Progenitor cell of endocrine pancreas (in vitro differentiated cells): Measurements from ENCODE around the gene CDK4. TPM values are rescaled to one million over a fixed set of nuclear protein-coding genes. Genes with fewer than 3 reads are reported as not detected.

ENCODE experiments used
- DNase-seq: peaks from one replicate; pipeline ENCODE4 v3.0.0; 2021; ENCODE audit warnings: low spot score; ENCODE audit not compliant: unreplicated experiment
- H3K27ac Mint-ChIP-seq: 2 replicates; pipeline ENCODE4 v1.8.0; 2021; ENCODE audit warnings: mild to moderate bottlenecking, moderate library complexity, mixed read lengths
- H3K27me3 Mint-ChIP-seq: 2 replicates; pipeline ENCODE4 v1.8.0; 2021; ENCODE audit warnings: mixed read lengths
- H3K36me3 Mint-ChIP-seq: 2 replicates; pipeline ENCODE4 v1.8.0; 2022; ENCODE audit warnings: mixed read lengths; ENCODE audit not compliant: insufficient read depth
- H3K4me1 Mint-ChIP-seq: 2 replicates; pipeline ENCODE4 v1.8.0; 2021; ENCODE audit warnings: low read depth, mixed read lengths
- H3K4me3 Mint-ChIP-seq: 2 replicates; pipeline ENCODE4 v1.8.0; 2021; ENCODE audit warnings: low read depth, mild to moderate bottlenecking, moderate library complexity, mixed read lengths
- H3K9me3 Mint-ChIP-seq: 2 replicates; pipeline ENCODE4 v1.8.0; 2021; ENCODE audit warnings: low read depth, mixed read lengths
- total RNA-seq: library from RNA; stranded (reverse); gene quantifications from 2 replicates; pipeline ENCODE4 v1.2.1, GENCODE V29; 2021
- TF ChIP-seq, protein P1 (sequence below): fragments of 200-600 bp; sonication (generic); IDR thresholded peaks from one replicate; pipeline ENCODE4 v1.5.0; 2021; ENCODE audit warnings: antibody characterized with exemption, mild to moderate bottlenecking; ENCODE audit not compliant: unreplicated experiment

CDK4 gene
- total RNA-seq, 1 donor from 2014 or later, result 208 TPM

- TF ChIP-seq, protein P1, sequence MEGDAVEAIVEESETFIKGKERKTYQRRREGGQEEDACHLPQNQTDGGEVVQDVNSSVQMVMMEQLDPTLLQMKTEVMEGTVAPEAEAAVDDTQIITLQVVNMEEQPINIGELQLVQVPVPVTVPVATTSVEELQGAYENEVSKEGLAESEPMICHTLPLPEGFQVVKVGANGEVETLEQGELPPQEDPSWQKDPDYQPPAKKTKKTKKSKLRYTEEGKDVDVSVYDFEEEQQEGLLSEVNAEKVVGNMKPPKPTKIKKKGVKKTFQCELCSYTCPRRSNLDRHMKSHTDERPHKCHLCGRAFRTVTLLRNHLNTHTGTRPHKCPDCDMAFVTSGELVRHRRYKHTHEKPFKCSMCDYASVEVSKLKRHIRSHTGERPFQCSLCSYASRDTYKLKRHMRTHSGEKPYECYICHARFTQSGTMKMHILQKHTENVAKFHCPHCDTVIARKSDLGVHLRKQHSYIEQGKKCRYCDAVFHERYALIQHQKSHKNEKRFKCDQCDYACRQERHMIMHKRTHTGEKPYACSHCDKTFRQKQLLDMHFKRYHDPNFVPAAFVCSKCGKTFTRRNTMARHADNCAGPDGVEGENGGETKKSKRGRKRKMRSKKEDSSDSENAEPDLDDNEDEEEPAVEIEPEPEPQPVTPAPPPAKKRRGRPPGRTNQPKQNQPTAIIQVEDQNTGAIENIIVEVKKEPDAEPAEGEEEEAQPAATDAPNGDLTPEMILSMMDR, result no peak
- peak; percentile 69 for DNase-seq
- Mint-ChIP-seq H3K27me3 (peaks cover 36% of the 10 kb centered on the region), H3K9me3 (no peaks in the 10 kb centered on the region), H3K4me3 (peak within 1 kb of the TSS; percentile 93), H3K4me1 (peaks cover 5% of the 10 kb centered on the region), H3K36me3 (peaks cover 14% of the 10 kb centered on the region), H3K27ac (peak within 1 kb of the TSS; percentile 93)
Observed at GRCh38 chr12:57744777-57745484, 7.2 kb downstream of the CDK4 start, which contains the start of gene TSPAN31. Gene TSPAN31 (plus strand): TSS chr12:57745039. CDS start chr12:57745155, 116 bp downstream.

DNA sequence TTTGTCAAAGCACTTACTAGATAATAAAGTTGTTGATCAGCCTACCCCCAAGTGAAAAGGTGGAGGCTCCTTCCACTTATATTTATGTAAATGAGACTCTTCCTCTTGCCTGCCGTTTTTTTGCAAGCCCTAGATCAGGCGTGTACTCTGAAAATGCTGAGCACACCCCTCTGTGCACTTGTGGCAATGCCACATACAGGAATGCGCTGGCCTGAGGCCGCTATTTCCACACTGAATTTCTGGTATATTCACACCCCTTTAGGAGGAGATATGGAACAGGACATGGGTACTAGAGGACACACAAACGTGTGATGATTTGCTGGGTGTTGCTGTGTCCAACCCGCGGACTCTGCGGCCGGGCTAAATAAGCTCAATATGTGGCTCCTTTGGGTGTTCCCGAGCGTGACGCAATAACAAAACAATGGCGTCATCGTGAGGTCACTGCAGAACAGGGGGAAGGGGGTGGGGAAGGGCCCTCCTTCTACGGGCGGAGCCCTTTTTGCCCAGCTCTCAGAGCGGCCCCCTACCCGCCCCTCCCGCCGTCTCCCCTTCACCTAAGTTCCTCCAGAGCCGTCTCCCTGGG, 7.8 kb downstream of the CDK4 start:
- peak overlapping the region; percentile 93 for H3K27ac Mint-ChIP-seq
- peaks cover 5% of the 10 kb centered on the region for H3K4me1 Mint-ChIP-seq
- peak overlapping the region; percentile 93 for H3K4me3 Mint-ChIP-seq
- no peak for DNase-seq
- H3K27me3 Mint-ChIP-seq, result peaks cover 42% of the 10 kb centered on the region
- H3K9me3 Mint-ChIP-seq, result no peaks in the 10 kb centered on the region
- peaks cover 13% of the 10 kb centered on the region for H3K36me3 Mint-ChIP-seq
- TF ChIP-seq, protein P1, result no peak

DNA sequence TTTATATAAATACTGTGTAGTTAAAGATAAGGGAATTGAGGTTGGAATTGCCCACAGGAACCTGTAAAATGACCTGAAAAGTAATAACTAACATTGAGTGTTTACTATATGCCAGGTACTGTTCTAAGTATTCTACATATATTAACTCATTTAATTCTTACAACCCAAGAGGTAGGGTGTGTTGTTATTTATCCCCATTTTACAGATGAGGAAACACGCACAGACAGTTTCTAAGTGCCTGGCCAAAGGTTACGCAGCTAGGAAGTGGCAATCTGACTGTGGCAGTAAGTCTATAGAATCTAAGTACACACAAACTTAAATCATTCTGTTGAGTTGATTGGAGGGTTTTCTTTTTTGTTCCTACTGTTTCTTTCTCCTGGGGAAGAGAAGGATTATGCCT, 8.3 kb downstream of the CDK4 start:
- DNase-seq, result no peak
- H3K27me3 Mint-ChIP-seq, result peaks cover 48% of the 10 kb centered on the region
- H3K9me3 Mint-ChIP-seq, result no peaks in the 10 kb centered on the region
- peak overlapping the region; percentile 93 for H3K4me3 Mint-ChIP-seq
- peaks cover 8% of the 10 kb centered on the region for H3K36me3 Mint-ChIP-seq
- H3K4me1 Mint-ChIP-seq, result peaks cover 9% of the 10 kb centered on the region
- TF ChIP-seq, protein P1, result no peak
- H3K27ac Mint-ChIP-seq, result no peak overlapping the region

- TF ChIP-seq, protein P1, result no peak
- Mint-ChIP-seq H3K36me3 (peaks cover under 1% of the 10 kb centered on the region), H3K4me1 (peaks cover 9% of the 10 kb centered on the region), H3K27me3 (peaks cover 49% of the 10 kb centered on the region), H3K4me3 (no peak overlapping the region), H3K27ac (no peak overlapping the region), H3K9me3 (no peaks in the 10 kb centered on the region)
- no peak for DNase-seq
Observed at GRCh38 chr12:57741844-57742738, 10.0 kb downstream of the CDK4 start.

DNA sequence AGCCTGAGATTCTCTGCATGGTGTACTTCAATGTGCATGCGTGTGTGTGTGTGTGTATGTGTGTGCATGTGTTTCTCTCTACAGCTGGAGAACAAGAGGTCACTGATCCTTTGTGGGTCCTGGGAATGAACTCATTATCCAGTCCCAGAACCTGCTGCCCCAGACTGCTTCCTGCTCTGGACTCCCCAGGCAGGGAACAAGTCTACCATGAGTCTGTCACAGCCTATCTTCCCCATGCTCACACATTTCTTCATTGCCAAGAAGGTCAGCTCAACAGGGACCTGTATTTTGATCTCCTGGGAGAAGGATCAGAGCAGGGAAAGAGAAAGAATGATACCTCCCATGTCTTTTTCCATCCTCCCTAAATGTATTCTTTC, 10.7 kb downstream of the CDK4 start:
- H3K4me3 Mint-ChIP-seq, result no peak overlapping the region
- peaks cover 14% of the 10 kb centered on the region for H3K4me1 Mint-ChIP-seq
- TF ChIP-seq, protein P1, result no peak
- H3K36me3 Mint-ChIP-seq, result no peaks in the 10 kb centered on the region
- H3K27me3 Mint-ChIP-seq, result peaks cover 56% of the 10 kb centered on the region
- DNase-seq, result no peak
- H3K9me3 Mint-ChIP-seq, result no peaks in the 10 kb centered on the region
- no peak overlapping the region for H3K27ac Mint-ChIP-seq
